ENCODE results near the gene NAA80.
"Not testable (repeated sequence)": the region's sequence is repeated elsewhere in the genome, so short reads cannot be mapped to it uniquely, and the experiment has no call there.

Gene NAA80

DNA sequence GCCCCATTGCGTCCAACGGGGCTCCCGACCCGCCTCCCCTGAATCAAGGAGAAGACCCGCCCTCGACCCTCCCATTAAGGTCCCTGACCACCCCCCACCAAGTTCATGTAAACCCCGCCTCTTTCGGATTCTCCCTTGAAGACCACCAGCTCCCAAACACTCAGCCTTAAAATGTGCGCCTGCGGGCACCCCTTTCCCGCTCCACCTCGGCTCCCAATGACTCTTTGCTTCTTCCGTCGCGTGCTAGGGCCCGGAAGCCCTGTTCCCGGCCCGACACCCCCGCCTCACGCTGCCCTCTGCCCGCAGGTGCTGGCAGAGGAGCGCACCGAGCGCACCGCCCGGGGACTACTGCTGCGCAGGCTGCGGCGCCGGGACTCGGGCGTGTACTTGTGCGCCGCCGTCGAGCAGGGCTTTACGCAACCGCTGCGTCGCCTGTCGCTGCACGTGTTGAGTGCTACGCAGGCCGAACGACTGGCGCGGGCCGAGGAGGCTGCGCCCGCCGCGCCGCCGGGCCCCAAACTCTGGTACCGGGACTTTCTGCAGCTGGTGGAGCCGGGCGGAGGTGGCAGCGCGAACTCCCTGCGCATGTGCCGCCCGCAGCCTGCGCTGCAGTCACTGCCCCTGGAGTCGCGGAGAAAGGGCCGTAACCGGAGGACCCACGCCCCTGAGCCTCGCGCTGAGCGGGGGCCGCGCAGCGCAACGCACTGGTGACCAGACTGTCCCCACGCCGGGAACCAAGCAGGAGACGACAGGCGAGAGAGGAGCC is 23.0 kb downstream of the NAA80 start:
- FAIRE-seq (no peak), DNase-seq (ENCODE audit: insufficient read length, low spot score) (no peak)
- TF ChIP-seq, protein P1, sequence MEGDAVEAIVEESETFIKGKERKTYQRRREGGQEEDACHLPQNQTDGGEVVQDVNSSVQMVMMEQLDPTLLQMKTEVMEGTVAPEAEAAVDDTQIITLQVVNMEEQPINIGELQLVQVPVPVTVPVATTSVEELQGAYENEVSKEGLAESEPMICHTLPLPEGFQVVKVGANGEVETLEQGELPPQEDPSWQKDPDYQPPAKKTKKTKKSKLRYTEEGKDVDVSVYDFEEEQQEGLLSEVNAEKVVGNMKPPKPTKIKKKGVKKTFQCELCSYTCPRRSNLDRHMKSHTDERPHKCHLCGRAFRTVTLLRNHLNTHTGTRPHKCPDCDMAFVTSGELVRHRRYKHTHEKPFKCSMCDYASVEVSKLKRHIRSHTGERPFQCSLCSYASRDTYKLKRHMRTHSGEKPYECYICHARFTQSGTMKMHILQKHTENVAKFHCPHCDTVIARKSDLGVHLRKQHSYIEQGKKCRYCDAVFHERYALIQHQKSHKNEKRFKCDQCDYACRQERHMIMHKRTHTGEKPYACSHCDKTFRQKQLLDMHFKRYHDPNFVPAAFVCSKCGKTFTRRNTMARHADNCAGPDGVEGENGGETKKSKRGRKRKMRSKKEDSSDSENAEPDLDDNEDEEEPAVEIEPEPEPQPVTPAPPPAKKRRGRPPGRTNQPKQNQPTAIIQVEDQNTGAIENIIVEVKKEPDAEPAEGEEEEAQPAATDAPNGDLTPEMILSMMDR (IDR thresholded peaks at IDR 0.05; ENCODE audit: insufficient read depth, missing control alignments): no peak

DNA sequence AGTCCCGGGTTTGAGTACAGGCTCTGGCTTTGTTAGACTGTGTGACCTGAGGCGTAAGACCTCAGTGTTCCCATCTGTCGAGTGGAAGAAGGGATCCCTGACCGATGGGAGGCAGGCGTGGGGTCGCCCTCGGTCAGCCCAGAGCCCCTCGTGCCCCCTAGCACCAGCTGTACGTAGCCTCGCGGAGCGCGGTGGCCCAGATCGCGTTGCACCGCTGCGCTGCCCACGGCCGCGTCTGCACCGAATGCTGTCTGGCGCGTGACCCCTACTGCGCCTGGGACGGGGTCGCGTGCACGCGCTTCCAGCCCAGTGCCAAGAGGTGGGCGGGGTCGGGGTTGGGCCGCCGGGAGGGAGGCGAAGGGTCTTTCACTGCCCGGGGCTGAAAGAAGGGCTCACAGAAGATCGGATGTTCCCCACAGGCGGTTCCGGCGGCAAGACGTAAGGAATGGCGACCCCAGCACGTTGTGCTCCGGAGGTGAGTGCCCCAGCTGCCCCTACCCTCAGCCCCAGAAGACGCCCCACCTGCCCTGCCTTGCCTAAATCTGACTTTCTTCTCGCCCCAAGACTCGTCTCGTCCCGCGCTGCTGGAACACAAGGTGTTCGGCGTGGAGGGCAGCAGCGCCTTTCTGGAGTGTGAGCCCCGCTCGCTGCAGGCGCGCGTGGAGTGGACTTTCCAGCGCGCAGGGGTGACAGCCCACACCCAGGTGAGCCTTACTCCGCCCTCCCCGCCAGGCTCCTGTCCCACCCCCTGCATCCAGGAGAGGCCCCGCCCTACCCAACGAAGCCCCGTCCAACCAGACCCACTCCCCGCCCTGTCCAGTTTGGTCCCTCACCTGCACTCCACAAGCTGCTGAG is 23.8 kb downstream of the NAA80 start:
- TF ChIP-seq, protein P1 (IDR thresholded peaks at IDR 0.05; ENCODE audit: insufficient read depth, missing control alignments): no peak
- DNase-seq (ENCODE audit: insufficient read length, low spot score) (no peak), FAIRE-seq (no peak)

DNA sequence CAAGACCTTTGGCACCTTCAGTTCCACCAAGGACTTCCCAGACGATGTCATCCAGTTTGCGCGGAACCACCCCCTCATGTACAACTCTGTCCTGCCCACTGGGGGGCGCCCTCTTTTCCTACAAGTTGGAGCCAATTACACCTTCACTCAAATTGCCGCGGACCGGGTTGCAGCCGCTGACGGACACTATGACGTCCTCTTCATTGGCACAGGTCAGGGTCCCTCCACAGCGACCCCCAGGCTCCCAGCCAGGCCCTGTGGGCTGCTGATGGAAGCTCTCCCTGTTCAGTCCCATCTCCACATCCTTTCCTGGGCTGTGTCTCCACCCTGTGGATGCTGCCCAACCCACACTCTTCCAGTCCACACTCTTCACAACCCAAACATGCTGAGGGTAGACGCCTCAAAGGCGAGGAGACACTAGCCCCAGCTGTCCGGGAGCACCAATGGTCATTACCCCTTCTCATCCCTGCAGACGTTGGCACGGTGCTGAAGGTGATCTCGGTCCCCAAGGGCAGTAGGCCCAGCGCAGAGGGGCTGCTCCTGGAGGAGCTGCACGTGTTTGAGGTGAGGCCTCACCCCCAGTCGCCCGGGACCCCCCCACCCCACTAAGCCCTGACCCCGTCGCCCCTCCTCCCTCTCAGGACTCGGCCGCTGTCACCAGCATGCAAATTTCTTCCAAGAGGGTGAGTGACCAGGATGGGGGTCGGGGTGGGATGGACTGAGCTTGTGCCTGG is 24.7 kb downstream of the NAA80 start:
- DNase-seq (ENCODE audit: insufficient read length, low spot score) (no peak), FAIRE-seq (no peak)

DNA sequence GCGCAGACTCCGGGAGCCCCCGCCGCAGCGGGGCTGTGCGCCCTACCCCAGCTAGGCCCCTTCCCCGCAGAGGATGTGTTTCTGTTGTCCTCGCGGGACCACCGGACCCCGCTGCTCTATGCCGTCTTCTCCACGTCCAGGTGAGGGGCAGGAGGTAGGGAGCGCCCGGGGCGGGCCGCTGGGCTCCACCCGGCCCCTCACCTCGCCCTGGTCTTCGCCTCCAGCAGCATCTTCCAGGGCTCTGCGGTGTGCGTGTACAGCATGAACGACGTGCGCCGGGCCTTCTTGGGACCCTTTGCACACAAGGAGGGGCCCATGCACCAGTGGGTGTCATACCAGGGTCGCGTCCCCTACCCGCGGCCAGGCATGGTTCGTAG is 25.5 kb downstream of the NAA80 start:
- DNase-seq (ENCODE audit: insufficient read length, low spot score) (no peak), FAIRE-seq (no peak)
- TF ChIP-seq, protein P1 (IDR thresholded peaks at IDR 0.05; ENCODE audit: insufficient read depth, missing control alignments): no peak

More for the DNA sequence above, 24.7 kb downstream of the NAA80 start:
- TF ChIP-seq, protein P1 (IDR thresholded peaks at IDR 0.05; ENCODE audit: insufficient read depth, missing control alignments): peak; percentile 70

DNA sequence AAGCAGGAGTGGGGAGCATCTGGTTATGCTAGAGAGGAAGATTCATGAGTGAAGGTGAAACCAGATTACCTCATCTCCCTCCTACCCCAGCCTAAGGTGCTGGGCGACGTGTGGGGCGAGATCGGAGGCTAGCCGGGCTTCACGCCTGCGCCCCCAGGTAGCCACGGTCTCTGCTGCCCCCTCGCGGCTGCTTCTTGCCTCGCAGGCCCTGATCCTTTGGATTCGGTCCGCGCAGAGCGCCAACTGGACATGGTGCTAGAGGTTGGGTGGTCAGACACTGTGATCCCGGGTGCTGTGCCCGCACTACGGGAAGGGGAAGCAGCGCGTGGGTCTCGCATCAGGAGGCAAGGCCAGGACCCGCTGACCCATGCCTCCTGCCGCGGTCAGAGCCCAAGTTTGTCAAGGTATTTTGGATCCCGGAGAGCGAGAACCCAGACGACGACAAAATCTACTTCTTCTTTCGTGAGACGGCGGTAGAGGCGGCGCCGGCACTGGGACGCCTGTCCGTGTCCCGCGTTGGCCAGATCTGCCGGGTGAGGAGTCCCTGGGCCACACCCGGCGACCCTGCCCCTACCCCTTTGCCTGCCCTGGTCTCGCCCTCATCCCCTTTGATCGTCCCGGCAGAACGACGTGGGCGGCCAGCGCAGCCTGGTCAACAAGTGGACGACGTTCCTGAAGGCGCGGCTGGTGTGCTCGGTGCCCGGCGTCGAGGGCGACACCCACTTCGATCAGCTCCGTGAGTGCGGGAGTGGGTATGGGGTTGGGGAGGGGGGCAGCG is 26.1 kb downstream of the NAA80 start:
- FAIRE-seq (no peak), DNase-seq (ENCODE audit: insufficient read length, low spot score) (peak; percentile 99)
- TF ChIP-seq, protein P1 (IDR thresholded peaks at IDR 0.05; ENCODE audit: insufficient read depth, missing control alignments): peak; percentile 89

DNA sequence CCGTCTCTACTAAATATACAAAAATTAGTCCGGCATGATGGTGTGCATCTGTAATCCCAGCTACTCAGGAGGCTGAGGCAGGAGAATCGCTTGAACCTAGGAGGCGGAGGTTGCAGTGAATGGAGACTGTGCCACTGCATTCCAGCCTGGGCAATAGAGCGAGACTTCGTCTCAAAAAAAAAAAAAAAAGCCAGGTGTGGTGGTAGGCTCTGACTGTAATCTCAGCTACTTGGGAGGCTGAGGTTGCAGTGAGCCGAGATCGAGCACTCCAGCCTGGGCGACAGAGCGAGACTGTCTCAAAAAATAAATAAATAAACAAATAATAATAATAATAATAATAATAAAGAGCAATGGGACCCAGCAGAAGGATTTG is 26.7 kb downstream of the NAA80 start:
- not testable (repeated sequence) for DNase-seq (ENCODE audit: insufficient read length, low spot score); FAIRE-seq

Measured in D721Med (cell line).